GM18507 (cell line): ENCODE measurements around the gene TMEM131.
"Not testable (repeated sequence)": the region's sequence is repeated elsewhere in the genome, so short reads cannot be mapped to it uniquely, and the experiment has no call there.

Experiments
- DNase-seq: peaks from one replicate; pipeline ENCODE4 v3.0.0; 2011; ENCODE audit warnings: low read depth; ENCODE audit not compliant: insufficient read length; ENCODE audit errors: extremely low spot score
- FAIRE-seq: peaks from 2 replicates; lab custom pipeline; 2011; peaks lifted over from hg19 to GRCh38; lab: Jason Lieb, UNC

Gene TMEM131

DNA sequence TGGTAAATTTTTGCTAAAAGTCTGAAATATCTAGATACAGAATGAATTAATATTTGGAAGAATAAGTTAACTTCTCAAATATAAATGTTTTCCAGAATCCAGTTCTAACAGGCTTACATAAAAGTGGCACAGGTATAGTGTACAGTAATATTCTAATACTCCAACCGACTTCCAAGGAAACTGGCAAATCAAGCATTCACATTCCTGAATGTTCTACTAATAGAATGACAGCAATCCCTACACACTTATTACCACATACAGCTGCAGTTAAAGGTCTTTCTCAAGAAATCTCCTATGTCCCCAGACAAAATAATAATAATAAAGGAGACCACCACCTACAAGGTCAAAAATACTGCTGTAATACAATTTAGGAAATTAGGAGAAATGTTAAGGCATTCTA lies 31.9 kb downstream of the TMEM131 start:
- DNase-seq (no peak), FAIRE-seq (no peak)

DNA sequence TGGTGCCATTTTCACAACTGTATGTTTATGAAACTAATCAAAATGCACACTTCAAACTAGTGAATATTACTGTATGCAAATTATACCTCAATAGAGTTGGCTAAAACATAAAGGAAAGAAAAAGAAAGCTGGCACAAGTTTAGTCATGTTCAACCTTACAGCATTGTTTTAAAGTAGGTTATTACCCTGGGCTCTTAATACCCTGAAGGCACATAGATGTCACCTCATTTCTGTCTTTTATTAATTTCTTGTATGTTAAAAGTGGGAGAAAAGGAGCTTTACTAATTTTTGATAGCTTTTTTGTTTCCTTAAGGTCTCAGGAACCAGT lies 32.7 kb downstream of the TMEM131 start:
- DNase-seq = no peak
- no peak for FAIRE-seq

DNA sequence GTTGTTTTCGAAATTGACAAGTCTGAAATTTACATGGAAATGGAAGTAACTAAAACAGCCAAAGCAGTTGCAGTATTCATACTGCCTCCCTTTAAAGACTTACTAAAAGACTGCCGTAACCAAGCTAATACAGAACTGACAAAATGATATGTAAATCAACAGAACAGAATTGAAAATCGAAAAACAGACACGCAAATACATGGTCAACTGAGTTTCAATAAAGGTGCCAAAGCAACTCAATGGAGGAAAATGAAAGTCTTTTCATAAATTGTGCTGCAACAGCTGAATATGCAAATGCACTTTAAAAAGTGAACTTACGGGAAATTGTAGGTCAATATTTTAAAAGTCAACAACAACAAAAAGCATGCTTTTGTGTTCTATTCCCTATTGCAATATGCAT lies 34.2 kb downstream of the TMEM131 start:
- DNase-seq = no peak
- peak; percentile 87 for FAIRE-seq

DNA sequence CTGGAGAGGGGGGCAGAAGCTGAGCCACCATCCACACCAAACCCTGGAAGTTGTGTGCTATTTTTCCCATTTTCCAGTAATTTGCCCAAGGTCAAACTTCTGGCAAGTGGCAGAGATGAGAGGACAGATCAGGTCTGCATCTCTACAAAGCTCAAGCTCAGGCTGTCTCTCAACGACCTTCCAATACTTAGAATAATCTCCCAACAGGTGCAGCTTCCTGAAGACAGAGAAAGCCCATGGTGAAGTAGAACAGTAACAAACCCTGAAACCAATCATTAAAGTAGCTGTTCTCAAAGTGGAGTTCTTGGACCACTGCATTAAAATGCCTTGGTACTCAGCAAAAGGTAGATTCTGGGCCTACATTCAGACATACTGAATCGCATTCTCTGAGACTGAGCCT lies 37.6 kb downstream of the TMEM131 start:
- FAIRE-seq = no peak
- no peak for DNase-seq

DNA sequence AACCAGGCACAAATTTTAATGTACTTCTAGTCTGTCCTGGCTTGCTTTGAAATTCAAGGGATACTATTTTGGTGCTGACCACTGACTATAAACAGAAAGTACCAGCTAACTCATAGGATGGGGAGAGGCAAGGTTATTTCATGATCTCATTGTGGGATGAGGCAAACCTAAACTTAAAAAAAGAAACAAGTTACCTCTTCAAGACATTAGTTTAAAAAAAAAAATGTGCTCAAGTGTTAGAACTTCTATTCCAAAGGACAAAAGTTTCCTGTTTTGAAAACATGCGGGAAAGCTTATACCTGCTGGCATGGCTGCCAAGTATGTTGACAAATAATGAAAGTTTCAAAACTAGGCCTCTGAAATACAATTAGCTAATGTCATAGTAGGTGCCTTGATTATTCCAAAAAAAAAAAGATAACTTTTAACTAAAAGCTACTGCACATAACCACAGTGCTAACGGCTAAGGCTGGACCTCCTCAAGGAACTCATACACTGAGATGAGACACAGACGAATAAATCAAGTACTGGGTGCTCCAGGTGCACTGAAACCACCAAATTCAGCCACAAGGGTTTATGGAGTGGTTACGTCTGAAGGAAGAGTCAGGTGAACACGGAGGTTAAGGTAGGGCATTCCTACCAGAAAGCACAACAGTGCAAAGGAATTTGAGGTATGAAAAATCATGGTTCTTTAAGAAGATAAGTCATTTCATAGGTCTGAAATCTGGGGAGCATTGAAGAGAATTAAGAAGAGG lies 38.1 kb downstream of the TMEM131 start:
- no peak for DNase-seq
- peak; percentile 73 for FAIRE-seq

DNA sequence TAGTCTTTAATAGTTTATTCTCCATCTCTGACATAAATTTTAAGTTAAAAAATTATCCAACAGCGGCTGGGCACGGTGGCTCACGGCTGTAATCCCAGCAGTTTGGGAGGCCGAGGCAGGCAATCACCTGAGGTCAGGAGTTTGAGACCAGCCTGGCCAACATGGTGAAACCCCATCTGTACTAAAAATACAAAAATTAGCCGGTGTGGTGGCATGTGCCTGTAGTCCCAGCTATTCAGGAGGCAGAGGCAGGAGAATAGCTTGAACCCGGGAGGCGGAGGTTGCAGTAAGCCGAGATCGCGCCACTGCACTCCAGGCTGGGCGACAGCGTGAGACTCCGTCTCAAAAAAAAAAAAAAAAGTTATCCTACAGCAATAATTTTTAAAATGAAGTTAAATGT lies 39.0 kb downstream of the TMEM131 start:
- FAIRE-seq, DNase-seq: not testable (repeated sequence)

DNA sequence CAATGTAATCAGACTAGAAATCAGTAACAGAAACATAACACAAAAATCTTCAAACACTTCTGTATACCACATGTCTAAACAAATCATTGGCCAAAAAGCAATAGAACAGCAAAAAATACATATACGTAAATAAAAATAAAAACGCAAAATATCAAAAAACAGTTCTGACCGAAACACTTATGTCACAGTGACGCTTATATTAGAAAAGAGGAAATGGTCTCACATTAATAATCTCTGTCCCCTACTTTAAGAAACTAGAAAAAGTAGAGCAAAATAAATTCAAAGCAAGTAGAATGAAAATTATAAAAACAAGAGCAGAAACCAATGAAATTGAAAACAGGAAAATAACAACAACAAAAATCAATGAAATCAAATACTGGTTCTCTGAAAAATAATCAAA lies 41.9 kb downstream of the TMEM131 start:
- FAIRE-seq (no peak), DNase-seq (no peak)

DNA sequence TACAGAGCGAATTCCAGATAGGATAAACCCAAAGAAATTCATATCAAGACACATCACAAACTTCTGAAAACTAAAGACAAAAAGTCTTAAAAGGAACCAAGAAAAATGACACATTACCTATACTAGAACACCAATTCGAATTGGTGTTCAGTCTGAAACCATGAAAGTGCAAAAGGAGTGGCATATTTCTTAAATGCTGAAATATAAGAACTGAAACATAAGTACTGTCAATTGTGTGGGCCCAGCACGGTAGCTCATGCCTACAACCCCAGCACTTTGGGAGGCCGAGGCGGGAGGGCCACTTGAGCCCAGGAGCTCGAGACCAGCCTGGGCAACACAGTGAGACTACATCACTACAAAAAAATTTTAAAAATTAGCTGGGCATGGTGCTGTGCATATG lies 43.4 kb downstream of the TMEM131 start:
- FAIRE-seq = peak; percentile 59

DNA sequence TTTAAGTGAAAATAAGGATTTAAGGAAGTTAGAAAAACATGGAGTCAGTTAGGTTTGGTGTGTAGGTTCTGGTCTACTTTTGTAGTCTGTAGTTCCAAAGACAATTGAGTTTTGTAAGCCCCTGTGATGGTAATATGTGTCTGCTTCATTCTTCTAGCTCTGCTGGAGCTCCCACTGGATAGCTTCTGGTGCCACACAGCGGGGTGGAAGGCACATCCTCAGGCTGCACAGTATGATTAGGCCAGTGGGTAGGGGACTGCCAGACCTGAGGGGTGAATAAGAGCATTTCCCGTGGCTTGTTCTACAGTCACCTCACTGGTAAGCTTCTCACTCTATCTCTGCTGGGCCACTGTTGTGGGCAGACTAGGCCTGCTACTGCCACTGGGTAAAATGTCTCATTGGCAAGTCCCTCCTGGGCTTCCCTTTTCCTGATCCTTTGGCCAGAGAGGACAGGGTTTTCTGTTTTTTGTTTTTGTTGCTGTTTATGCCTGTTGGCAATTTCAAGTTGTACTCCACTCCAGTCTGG lies 44.5 kb downstream of the TMEM131 start:
- DNase-seq (no peak), FAIRE-seq (peak; percentile 48)

More for the DNA sequence above, 43.4 kb downstream of the TMEM131 start:
- DNase-seq = no peak

DNA sequence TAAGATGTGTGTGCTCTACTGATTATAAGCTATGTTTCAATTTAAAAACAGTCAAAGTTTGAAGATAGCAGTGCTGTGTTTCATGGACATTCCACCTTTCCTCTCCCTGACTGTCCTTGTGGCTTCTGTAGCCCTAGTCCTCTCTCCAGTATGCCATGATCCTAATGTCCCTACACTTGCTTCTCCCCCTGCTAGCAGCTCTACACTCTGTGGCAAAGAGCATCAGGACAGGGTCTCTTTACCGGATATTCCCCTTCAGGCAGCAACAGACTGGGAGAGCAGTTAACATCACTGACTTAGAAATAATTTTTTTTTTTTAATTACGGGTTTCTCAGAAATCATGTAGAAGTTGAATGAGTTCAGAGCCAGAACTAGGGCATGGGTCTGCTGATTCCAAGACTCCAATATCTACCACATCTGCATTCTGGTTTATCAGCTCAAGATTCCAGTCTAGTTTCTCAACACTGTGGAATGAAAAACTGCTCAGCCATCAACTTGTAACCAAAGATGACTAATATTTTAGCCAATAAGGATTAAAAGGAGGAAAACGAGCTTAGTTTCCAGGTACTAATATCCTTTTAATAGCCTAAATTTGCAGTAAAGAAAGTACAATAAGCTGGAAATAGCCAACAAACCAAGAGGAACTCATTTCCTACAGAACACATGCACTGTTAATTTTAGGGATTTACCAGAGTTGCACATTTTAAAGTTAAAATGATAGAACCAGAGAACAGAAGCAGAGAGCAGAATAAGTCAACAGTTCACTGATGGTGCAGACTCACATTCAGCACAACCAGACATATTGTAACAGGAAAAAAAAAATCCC lies 45.2 kb downstream of the TMEM131 start:
- no peak for FAIRE-seq
- DNase-seq = no peak

DNA sequence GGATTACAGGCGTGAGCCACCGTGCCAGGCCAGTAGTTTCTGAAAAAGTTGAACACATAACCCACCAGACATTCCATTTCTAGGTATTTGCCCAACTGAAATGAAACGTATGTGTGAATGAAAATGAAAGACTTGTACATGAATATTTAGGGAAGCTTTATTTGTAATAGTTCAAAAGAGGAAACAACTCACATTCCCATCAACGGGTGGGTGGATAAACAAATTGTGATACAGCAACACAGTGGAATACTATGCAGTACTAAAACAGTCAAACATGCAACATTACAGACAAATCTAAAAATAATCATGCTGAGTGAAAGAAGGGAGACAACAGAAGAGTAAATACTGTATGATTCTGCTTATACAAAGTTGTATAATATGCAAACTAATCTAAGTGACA lies 46.8 kb downstream of the TMEM131 start:
- no peak for FAIRE-seq
- DNase-seq = no peak

DNA sequence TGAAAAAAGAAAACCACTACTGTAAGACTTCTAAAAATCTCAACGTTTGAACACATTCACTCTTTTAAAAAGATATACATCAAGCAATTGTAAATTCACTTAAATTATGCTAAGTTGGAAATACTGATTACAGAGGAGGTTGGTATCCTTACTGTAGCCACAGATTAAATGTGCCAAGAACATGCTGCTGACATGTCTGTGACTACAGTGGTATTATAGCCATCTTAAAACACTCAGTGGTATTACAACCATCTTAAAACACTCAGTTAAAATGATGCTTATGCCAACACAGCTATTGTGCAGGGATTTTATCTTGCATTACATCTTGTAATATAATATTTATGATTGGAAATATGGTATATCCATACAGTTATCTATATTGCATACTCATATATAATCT lies 50.0 kb downstream of the TMEM131 start:
- DNase-seq (no peak), FAIRE-seq (no peak)

DNA sequence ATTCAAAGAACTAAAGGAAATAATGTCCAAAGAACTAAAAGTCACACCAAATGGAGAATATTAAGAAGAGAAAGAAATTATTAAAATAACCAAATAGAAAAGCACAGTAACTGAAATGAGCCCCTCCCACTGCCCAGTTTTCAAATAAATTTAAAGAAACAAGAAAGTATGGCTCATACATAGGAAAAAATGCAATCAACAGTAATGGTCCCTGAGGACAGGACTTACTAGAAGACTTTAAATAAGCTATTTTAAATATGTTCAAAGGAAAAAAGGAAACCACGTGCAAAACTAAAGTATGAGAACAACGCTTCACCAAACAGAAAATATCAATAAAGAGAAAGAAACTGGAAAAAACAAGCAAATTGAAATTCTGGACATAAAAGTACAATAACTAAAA lies 58.9 kb downstream of the TMEM131 start:
- DNase-seq = no peak
- FAIRE-seq = no peak

DNA sequence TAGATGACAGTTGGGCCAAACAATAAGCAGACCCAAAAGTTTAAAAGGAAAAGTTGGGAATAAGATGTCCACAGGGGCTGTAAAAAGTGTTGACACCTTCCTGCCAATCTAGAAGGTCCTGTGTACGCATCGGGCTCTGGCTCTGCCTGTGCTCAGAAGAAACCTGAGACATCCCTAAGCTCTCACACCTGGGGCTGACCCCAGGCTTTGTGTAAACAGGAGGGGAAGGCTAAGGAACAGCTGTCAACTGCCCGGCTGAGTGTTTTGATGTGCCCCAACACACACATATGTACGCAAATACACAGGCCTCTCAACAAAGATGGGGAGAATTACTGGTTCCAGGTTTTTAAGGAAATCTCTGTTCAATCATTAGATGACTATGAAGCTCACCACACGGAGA lies 59.5 kb downstream of the TMEM131 start:
- DNase-seq = no peak
- peak; percentile 42 for FAIRE-seq

DNA sequence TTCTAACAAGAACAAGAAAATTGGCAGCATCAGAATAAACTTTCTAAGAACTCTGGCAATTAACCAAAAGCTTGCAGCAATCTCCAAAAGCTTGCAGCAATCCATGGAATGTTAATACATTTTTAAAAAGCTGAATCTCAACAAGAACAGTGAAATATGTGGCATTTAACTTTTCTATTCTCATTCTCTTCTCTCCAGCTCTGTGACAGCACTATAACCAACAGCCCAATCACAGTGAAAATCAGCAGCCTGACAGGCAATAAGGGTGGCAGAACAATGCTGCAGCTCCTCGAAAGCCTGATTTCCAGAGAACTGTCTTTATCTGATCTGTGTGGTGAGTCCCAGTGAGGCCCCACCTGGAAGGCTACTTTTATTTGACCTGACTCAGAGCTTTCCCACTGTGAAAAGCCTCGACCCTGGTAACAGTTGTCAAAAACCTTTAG lies 60.0 kb downstream of the TMEM131 start:
- FAIRE-seq (no peak), DNase-seq (no peak)

DNA sequence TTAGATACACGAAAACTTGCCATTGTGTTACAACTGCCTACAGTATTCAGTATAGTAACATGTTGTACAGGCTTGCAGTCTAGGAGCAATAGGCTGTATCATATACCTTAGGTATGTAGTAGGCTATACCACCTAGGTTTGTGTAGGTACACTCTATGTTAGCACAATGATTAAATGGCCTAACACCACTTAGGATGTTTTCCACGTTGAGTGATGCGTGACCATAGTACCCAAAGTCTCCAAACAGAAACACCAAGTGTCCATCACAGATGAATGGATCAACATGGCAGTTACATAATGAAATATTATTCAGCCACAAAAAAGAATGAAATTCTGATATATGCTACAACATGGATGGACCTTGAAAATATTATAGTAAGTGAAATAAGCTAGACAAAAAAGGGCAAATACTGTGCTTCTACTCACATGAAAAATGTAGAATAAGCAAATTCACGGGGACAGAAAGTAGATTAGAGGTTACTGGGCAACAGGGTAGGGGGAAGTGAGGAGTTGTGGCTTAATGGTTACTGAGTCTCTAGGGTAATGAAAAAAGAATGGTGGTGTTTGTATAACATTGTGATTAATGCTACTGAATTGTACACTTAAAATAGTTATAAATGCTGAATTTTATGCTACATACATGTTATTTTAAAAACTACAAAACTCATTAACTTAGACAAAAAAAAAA lies 62.6 kb downstream of the TMEM131 start:
- peak; percentile 81 for FAIRE-seq
- DNase-seq = no peak

DNA sequence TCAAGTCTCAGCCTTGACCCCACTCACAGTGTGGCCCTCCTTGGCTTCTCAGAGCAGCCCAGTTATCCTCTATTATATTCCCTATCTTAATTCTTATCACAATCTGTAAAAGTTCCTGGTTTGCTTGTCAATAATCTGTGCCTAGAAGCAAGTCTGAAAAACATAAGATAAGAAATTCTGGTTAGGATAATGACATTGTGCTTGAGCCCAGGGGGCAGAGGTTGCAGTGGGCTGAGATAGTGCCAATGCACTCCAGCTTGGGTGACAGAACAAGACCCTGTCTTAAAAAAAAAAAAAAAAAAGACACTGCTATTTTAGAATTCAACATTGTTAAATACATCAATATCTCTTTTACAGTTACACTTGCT lies 63.9 kb downstream of the TMEM131 start:
- FAIRE-seq = no peak

DNA sequence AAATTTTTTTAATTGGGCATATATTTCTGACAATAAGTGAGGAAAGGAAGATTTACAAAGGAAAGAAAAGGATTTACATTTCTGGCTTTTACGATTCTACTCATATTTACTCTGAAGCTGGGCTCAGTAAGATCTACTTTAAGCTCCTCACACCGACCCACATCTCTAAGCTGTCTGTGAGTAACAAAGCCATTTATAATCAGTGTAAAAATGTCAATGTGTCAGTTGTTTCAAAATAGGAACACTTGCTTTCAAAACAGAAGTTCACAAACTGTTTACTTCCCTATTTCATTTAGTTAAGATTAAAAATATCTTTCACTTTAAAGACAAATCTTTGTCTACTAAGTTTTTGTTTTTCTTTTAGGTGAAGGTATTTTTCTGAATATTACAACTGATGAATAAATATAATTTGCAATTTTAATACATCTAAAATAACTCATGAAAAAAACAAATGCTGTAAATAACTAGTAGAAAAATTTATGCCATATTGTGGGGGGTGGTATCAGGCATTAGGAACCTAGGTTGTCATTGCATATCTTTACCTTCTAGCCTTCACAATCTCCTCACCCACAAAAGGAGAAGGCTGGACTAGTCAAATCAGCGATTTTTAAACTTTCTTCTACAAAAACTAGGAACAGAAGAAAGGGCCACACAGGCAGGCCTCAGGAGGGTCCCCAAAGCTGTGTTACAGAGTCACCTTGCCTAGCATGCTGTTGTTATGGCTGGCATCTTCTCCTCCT lies 64.5 kb downstream of the TMEM131 start:
- FAIRE-seq (peak; percentile 67), DNase-seq (no peak)

More for the DNA sequence above, 63.9 kb downstream of the TMEM131 start:
- DNase-seq = no peak

DNA sequence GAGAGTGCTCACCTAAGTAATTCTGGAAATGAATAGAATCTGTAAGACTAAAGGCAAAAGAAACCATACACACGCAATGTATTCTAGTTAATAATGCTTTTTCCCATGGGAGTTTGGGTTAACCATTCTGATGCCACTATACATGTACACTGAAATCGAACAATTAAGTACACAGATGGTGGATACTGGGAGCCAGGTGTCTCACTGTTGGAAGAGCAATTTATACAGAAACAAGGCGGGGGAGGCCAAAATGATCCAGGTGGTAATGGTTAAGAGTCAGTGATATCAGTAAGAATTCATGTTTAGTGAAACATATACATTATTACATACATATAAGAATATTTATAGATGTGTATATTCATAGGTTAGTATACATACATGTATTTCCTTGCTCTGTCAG lies 67.2 kb downstream of the TMEM131 start:
- FAIRE-seq = no peak

DNA sequence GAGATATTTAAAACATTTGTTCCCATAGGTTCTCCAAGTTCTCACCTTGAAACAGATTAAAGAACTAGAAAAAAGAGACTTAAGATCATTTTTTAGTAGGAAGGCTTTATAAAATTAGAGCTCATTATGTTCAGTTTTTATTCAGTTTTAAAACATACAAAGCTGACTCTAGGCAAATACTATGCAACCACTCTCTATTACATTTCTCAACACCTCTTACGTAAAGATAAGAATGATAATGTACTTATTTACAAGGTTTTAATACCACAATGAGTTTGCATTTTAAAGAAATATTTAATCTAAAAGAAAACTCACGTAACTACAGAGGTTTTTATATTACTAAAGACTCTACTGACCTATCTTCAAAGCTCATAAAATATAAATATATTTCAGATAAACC lies 68.8 kb downstream of the TMEM131 start:
- FAIRE-seq = no peak

More for the DNA sequence above, 67.2 kb downstream of the TMEM131 start:
- no peak for DNase-seq

More for the DNA sequence above, 68.8 kb downstream of the TMEM131 start:
- no peak for DNase-seq
